ENCODE results near the gene AGAP2.
"Not testable (repeated sequence)": the region's sequence is repeated elsewhere in the genome, so short reads cannot be mapped to it uniquely, and the experiment has no call there.

AGAP2 gene

DNA sequence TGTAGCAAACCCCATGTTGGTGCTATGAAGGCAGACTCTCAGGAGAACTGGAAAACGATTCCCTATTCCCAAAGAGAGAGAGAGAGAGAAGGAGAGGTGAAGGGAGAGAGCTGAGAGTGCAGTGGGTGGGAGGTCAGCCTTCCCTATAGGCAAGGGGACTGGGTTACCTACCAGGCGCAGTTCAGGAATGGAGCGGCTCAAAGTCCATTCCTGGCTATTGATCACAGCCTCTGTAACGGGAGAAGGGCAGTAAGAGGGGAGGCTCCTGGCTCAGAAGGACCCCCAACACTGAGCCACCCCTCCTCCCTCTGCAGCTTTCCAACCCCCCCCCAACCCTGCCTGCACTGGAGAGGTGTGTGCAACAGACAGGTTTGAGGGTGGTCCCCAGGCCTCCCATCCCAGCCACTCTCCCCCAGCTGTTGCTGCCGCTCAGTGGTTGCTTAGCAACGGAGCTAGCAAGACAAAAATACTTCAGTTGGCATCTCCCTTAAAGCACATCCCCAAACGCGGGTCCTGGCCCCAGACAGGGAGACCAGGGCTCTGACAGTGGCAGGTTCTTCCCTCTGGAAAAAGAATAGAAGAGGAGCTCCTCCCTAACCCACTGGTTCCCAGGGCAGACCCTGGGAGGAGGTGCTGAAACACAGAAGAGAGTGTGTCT is 3.2 kb downstream of the AGAP2 start:
- DNase-seq, result no peak

DNA sequence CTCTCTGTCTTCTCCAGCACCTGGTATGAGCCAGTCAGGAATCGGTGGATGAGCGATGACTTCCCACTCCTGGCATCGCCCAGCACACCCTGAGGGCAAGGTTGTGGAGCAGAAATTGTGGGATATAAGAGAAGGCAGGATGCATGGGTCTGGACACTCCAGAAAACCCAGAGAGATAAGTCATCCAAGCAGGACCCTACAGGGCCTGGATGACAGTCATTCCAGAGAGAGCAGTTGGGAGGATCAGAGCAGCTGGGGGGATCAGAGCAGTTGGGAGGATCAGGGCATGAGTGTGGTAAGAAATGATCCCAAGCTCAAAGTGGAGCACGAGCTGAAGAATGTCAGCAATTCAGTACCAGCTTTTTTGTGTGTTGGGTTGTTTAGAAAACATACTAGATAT is 4.0 kb downstream of the AGAP2 start:
- DNase-seq, result no peak

DNA sequence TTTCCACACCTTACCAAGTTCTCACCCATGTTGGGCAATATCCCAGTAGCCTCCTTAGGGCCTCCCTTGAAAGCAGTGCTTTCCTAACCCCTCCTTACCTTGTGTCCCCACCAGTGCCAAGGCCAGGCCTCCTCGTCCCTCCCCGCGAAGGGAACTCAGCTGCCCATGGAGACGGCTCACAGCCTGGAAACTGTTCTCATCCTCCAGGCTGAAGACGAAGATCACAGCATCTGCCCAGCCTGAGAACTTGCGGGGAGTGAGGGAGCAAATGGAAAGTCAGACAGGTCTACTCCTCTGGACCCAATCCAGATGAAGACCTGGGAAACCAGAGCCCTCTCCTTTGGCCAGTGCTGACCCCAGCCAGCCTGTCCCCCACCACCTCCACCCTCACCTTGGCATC is 4.6 kb downstream of the AGAP2 start:
- DNase-seq, result no peak

DNA sequence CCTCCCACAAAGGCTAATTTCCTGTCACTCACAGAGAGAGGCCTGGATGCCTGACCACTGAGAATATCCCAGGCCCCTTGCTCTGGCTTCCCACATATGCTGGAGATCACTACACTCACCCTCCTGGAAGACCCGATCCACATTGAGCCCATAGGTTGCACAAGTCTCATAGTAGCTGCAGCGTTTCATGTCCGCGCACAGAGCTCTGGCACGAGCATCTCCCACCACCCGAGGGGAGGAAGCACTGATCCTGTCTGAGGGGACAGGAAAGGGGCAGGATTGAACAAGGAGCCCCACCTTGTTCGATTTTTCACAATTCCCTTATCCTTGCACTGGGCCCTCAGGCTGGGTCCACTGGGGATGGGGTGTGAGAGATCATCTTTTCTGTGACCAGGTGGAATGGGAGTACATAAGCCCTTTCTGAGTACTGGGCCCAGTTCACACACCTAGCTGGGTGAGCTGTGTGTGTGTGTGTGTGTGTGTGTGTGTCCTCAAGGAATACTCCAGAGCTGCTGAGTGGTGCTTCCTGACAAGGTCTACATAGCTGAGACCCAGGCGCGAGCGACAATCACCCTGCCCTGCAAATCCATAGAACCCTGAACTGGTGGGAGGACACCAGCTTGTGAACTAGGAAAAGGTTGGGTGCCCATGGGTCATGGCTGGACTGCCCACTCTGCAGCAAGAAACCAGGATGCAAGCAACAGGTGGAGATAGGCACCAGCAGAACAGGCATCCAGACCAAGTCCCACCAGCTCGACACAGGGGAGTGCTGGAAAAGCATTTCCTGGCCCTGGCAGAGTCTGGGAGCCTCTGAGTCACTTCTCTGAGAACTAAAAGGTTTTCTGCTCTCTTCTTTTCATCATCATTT is 5.6 kb downstream of the AGAP2 start:
- no peak for DNase-seq

DNA sequence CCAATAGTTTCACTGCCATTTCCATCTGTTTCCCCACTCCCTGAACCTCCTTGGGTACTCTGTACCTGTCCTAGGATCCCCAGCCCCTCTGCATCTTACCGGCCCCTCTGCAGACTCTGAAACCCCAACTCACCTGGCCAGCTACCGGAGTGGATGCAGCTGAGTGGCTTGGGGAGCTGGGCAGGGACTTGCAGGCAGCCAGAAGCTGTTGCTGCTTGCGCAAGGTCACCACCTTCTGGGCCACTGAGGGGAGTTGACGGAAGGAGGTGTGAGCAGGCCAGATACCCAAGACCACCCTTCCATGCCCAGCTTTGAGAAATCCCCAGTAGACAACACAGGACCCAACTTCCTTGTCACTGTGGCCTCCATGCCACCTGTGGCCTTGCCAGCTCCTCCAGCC is 6.3 kb downstream of the AGAP2 start:
- DNase-seq, result no peak

DNA sequence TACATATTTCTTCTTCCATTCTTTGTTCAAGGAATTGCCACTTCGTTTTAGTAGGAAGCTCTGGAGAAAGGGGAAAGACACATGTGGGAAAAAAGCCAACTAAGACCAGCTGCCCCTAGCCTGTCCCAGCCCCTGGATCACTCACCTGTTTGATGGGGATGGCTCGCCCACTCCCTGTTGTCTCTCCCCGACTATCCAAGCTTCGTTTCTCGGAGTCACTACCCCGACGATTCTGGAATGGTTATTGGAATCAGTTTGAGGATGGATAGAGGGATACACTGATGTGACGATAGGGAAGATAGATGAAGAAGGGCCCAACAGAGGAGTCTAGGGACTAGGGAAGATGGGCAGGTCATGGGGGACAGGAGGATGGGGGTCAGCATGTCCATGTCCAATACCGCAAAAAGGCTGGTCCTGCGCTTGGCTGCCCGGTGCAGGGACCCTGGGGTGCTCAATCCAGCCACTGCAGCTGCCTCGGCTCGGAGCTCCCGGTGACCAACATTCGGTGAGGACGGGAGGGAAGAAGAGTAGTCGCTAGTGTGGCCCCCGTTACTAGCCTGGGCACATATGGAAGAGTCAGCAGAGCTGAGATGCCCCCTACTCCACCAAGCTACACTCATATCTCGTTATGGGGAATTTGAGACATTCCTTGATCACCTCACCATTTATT is 7.0 kb downstream of the AGAP2 start:
- DNase-seq, result no peak

DNA sequence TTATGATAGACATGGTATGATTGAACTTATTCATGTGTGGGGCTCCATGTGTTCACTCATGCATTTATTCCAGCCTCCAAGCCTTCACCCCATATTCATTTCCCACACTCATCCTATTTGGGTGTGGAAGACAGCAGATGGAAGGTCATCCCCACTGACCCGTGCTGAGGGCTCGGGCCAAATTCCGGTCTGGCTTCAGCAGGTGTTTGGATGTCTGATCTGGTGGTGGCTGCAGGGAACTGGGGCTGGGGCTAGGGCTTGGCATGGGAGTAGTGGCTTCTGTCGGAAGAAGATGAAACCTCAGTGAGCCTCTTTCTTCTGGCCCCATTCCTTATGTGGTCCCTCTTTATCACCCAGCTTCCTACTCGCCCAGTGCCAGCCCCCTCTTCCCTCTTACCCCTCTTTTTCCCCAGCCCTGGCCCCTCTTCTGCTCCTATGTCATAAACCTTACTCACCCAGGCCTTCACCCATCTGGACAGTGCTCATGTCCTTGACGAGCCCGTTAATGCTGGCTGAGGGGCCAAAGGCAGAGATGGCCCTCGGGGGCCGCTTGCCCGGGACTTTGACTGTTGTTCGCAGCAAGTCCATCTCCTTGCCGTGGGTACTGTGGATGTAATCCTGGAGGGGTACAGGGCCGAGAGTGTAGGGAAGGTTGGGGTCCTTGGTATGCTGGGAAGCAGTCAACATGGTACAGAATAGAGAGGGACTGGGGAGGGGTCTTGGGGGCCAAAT is 8.0 kb downstream of the AGAP2 start:
- DNase-seq, result no peak

DNA sequence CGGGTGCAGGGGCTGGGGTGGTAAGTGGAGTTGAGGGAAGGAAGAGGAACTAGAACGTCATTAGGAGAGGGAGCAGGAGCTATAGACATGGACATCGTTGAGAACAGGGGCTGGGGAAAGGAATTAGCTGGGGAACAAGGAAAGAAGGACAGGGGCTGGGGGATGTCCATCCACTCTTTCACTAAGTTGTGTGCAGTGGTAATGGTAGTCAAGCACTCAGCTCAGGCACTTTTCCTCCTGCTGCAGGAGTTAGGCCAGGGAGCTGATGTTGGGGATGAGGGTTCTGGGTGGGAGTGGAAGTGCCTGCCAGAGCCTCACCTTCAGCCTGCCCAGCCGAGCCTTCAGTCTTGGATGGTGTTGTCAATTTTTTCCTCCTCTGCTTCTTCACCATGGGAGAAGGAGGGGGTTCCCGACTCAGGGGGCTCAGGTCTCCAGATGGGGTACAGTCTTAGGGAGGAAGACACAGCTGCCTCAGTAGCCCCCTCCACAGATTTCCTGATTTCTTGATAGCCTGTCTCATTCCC is 9.2 kb downstream of the AGAP2 start:
- no peak for DNase-seq

DNA sequence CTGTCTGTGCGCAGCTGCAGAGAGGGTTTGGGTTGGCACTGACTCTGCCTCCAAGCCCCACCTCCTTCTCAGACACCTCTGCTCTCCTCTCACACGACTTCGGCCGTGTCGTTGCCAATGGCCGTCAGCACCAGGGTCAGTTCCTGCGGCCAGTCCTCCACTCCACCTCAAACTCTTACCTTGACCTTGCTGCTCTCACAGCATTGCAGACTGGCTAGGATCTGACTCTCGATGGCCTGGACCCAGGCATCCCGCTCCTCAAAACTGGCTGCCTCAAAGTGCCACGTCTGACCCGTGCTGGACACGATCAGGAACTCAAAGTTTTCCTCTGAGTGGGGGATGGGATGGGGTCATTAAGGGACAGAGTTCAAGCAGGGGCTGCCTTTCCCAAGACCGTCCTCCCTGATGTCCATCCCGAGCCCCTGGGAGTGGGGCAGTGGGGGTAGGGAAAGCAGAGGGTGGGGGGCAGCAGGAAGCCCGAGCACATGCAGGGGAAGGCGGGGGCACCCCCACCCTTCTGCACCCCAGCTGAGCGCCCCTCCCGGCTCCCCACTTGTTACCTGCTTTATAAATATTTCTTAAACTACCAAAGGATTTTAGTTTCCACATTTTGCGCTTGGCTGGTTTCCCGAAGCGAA is 10.7 kb downstream of the AGAP2 start:
- DNase-seq, result no peak

DNA sequence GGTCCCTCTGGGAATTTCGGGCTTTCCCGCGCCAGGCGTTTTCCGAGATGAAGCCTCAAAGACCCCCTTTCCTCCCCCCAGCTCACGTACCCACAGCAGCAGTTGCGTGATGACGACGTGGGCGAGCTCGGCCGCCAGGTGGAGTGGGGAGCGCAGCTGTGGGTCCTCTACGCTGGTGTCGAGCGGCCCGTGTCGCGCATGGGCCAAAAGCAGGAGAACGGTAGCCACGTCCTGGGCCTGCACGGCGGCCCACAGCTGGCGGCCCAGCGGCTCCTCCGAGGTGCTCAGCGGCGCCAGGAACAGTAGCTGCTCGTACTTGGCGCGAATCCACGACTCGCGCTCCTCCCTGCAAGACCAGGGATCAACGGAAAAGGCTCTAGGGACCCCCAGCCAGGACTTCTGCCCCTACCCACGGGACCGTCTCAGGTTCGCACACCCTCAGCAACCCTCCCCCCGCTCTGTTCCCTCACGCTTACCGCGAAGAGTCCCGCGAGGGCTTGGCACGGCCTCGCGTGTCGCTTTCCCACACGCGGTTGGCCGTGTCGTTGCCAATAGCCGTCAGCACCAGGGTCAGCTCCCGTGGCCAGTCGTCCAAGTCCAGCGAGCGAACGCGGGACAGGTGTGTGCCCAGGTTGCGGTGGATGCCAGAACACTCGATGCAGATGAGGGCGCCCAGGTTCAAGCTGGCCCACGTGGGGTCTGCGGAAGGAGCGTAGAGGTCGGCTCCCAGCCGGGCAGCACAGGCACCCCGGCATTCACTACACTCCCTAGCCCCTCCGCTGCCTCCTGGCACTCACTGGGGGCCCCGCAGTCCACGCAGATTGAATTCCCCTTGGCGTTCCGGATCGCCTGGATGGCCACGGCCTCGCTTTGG is 11.4 kb downstream of the AGAP2 start:
- DNase-seq, result no peak

DNA sequence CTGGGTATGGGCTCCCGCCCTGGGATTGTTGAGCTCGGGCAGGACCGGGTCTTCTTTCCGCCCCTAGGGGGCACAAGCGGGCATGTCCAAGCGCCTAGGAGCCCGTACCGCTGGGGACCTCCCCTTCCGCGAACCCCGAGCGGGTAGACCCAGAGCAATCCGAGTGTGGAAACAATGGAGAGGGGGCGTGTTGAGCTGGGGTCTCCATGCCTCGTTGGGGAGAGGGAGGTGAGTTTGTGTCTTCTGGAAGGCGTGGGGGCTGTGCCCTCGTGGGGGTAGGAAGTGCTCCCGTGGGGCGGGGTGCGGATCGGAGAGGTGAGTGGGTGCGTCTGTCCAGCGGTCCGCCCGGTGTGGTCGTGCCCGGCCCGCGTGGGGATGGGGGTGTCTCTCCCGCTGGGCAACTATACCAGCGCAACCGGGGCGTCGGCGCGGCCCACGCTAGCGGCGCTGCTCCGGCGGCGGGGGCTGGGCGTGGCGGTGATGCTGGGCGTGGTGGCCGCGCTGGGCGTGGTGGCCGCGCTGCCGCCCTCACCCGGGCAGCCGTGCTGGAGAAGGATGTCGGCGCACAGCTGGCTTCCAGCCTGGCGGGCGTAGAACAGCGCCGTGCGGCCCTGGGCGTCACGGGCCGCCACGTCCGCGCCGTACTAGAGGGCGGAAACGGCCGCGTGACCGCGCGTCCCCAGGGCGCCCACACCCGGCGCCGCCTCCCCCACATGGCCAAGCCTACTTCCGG is 12.2 kb downstream of the AGAP2 start:
- DNase-seq, result no peak

DNA sequence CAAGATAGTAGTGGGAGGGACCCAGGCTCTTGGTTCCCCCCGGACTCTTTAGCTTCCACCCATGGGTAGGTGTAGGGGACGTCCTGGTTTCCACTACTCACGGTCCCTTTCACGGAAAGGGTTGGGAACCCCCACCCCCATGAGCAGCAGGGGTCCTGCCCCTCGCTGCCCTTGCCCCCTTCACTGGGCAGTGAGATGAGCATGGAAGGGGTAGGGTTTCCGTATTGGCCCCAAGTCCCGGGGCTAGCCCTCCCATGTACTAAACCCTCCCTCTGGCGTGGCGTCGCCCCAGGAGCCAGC is 12.7 kb downstream of the AGAP2 start:
- no peak for DNase-seq

DNA sequence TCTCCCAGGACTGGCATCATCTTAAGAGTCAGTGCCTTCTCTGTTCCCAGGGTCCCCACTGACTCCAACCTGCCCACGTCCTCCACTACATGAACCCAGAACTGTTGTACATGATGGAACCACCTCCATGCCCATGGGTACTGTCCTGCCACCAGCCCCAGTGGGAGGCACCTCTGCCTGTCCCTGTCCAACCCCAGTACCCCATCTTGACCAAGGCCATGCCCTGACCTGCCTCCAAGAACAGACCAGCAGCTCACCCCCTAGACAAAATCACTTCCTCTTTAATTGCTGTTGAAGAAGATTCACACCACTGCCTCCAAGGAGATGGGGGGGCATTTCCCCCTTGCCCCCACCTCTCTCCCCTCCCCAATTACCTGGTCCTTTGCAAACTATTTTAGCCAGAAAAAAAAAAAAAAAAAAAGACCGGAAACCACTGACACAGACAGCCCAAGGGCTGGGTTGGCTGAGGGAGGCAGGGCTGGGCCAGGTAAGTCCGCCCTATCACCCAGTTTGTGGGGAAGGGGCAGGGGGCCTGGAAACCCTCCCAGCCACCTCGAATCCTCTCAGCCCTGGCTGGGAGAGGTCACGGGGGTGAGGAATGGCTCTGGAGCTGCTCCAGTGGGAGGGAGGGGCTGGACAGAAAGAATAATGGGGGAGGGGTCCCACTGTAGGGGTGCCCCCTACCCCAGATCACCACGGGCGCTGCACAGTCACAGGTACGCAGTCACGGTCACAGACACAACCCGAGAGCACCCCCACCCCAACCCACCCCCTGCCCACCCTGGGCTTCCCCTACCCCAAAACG is 13.4 kb downstream of the AGAP2 start:
- no peak for DNase-seq

DNA sequence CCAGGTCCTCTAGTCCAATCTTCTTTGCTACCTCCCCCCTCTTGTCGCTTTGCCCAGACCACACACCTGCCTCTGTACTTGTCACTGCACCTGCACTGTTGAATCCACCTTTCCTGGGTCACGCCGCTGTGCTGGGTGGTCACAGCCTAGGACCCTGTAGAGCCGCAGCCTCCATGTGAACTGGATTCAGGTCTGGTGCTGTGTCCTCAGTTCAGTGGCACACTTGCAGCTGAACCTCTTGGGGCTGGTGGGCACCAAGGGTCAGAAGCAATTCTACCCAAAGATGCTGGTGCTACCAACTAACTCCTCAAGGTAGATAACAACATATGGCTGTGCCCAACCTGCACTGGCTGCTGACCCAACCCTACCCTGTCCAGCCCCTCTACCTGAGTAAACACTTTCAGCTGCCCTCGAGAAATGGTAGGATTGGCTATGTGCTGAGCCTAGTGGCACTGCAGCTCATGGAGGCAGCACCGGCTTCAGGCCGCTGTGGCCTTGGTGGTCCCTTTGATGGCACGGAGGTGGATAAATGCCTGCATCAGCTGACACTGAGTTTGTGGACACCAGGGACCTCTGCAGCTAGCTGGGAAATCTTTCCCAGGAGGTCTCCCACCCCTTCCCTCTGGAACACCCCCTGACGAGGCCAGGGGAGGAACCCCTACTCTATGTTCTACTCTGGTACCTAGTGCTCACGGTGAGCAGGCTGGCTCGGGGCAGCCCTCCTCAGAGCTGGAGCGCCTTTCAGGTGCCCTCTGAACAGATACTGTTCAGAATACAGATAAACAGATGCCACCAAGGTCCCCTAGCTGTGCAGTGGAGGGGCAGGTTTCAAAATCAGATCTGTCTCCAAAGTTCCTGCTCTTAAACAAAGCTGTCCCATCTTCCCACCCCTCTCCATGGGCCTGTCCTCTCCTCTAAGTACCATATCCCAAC is 14.3 kb downstream of the AGAP2 start:
- DNase-seq, result no peak

DNA sequence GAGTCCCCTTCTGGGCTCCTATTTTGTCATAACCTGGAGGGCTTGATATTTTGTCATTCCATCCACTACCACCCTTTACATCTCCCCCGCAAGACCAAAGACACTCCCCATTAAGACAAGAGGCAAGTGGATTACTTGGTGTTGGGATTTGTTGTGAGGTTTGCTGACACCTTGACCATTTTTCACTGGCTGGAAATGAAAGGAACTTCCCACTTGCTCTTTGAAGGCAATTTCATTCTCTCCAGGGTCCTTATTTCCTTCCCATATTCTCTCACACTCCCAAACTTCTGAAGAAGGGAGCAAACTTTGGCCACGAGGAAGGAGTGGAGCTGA is 14.9 kb downstream of the AGAP2 start:
- DNase-seq, result no peak

DNA sequence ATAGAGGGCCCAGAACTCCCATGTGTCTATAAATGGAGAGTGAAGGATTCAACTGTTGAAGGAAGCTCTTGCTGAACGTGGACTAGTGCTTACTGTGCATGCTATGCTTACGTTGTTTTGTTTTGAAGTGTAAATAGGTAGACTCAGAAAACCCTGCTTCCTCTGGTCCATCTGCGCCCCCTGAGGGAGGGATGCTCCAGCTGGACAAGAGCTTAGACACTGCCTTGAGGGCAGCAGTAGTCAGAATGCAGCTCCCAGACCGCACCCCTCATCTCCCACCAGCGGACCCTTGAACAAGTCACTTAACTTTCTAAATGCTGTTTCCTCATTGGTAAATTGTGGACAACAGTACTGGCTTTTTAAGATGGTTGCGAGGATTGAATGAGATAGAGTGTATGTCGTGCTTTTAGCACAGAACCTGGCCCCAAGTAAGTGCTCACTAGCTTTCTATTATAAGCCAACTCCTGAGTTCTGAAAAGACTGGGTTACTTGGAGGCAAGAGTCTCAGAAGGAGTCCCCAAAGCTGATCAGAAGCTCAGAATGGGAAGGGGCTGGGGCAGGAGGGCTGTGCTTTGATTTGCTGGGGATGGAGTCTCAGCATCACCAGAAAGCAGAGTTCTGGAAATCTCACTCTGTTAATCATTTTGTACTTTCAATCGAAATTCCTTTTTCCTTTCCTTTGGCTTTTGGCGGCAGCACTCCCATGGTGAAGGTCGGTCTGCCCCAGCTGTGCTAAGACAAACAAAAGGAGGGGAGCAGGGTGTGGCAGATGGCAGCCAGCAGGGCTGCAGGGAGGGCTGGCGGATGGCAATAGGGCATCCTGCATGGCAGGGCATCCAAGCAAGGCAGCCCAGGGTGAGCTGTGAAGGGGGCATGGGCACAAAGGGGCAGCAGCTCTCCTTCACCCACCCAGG is 15.6 kb downstream of the AGAP2 start:
- no peak for DNase-seq

DNA sequence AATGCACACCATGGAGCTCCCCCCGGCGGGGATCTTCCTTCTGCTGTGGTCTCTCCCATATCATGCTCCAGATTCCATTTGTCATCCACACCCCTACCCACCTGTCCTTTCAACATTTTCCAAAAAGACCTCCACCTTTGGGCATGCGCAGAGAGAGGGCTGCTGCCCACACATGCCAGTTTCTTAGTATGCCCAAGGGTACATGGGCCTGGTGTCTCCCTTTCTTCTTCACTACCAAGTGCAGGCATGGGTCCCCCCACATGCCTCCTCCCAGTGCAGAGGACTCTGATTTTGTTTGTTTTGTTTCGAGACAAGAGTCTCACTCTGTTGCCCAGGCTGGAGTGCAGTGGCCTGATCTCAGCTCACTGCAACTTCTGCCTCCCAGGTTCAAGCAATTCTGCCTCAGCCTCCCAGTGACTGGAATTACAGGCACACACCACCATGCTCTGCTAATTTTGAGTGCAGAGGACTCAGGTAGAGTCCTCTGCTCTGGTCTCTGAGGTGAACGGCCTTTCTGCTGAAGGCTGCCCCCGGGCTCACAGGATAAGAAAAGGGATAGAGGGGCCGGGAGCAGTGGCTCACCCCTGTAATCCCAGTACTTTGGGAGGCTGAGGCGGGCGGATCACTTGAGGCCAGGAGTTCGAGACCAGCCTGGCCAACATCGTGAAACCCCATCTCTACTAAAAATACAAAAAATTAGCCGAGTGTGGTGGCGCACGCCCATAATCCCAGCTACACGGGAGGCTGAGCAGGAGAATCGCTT is 16.5 kb downstream of the AGAP2 start:
- not testable (repeated sequence) for DNase-seq

Measured in KG1 (cell line).